HG02610 (cell line): ENCODE results near the gene GRM5.
"Not testable (repeated sequence)": the region's sequence is repeated elsewhere in the genome, so short reads cannot be mapped to it uniquely, and the experiment has no call there.

Experiments
- ATAC-seq: cut with Tn5 transposase; IDR thresholded peaks from one replicate; pipeline ENCODE4 v1.9.1; 2021; ENCODE audit warnings: mild to moderate bottlenecking, moderate library complexity; ENCODE audit not compliant: unreplicated experiment

GRM5 gene

DNA sequence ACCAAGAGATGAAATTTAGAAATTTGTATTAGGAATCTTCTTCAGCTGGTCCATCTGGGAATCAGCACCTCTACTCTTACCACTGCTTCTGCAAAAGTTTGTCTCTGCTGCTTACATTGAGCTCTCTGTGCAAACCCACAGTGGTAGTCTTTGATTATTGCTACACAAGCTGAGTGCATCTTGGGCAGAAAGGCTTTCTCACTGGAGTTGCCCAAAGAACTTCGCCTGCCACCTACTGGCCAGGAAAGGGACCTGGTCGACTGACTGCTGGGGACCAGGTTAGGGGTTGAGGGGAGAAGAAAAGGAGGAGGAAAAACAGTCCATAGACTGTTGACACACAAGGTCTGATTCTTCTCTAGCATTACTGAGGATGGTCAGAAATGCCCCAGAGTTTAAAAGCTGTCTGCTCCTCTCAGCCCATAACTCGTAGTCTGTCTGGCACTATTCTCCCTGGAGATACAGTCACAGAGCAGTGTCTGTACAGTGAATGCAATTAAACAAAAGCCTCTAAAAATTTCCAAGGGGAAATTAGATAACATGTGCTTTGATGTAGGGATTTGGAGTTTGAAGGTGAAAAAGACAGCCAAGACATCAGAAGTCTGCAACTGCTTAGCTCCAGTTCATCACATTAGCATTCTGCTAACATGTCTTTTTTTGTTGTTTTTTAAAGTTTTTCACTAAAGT lies 513.3 kb downstream of the GRM5 start:
- peak; percentile 93 for ATAC-seq

DNA sequence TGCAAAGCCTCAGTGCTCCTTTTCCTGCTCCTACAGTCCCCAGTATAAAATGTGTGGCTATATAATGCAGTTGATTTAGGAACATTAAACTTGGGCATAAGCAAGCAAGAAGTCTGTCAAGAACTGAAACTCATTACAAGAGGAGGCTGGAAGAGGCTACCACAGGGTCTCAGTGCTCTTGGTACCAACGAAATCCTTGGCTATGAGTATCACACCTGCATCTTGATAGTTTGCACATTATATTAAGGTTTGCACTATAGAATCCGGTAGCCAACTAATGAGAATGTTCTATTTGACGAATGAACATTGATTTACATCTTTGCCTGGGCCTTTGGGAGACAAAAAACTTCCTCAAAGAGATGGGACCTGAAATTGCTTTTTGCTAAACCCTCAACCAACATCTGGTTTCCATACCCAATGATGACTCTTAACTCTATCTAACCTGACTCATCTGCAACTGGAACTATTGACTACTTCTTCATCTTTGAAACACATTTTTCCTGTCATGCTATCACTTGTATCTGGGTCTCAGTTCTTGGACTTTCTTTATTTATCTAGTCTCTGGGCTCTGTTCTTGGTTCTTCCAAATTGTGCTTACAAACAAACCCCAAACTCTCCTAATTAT lies 521.0 kb downstream of the GRM5 start:
- peak; percentile 18 for ATAC-seq

DNA sequence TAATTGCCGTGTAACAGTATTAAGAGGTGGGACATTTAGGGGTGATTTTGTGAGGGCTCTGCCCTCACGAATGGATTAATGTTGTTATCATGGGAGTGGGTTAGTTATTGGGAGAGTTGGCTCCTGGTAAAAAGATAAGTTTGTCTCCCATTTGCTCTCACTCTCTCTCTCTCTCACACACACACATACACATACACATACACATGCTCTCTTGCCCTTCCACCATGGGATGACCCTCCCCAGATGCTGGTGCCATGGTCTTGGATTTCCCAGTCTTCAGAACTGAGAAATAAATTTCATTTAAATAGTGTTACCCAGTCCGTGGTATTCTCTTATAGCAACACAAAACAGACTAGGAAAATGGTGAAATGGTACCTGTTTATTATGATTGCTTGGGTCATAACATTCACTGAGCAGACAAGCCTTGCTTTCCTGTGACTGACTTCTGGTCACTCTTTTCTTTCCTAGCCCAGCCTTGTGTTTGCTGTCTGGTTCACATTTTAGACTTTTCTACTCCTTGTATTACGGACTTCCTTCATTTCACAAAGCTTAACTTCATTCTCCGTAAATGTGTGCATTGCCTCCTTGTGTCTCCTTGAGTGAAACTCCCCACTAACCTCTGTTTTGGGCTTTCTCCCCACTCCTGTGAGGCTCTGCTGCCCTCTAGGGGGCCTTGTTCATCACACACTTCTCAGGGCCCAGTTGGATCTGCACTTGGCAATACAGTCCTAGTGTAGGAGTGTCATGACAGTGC lies 521.7 kb downstream of the GRM5 start:
- ATAC-seq = peak; percentile 99

DNA sequence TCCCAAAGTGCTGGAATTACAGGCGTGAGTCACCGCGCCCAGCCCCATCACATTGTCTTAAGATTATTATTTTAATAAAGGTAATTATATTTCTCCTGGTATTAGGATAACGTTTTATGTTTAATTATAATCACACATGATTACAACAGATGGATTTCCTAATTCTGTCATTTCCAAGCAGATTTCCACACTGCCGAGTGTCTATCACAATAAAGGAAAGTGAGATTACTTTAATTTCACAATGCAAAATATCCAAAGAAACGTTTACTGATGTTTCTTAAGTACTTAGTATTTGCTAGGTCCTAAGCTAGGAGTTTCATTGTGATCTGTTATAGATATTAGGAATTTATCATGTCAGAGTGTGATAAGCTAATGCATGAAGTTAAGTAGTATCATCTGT lies 524.8 kb downstream of the GRM5 start:
- ATAC-seq = no peak

DNA sequence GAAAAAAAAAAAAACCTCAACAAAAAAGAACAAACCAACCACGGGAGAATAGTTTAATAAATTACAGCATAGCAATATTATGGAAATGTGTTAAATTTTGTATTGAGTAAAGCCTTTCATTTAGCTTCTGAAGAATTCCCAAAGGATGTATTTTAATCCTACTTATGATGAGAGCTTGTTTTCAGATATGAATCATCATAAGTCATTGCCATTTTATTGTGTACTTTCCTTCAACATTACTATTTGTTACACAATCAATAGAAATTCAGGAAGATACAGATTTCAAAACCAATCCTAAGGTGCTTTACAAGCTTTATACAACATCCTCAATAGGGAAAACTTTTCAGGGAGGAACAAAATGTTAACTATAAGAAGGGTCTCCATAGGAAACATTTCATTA lies 527.7 kb downstream of the GRM5 start:
- ATAC-seq = no peak

DNA sequence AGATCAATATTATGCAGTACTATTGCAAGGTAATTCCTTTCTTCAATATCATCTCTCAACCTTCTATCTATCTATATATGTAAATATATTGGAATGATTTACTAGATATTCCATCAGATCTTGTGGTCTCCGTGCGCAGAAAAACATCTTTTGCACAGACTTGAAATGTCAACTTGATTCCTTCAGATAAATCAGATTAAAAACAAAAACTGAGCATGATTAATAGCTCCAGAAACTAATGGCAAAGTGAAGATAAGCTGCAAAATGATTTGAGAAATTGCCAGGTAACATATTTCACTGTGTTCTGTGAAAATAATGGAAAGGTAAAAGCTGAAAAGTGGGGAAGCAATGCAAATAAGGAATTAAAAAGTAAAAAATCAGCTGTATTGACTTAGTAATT lies 528.2 kb downstream of the GRM5 start:
- ATAC-seq = no peak

DNA sequence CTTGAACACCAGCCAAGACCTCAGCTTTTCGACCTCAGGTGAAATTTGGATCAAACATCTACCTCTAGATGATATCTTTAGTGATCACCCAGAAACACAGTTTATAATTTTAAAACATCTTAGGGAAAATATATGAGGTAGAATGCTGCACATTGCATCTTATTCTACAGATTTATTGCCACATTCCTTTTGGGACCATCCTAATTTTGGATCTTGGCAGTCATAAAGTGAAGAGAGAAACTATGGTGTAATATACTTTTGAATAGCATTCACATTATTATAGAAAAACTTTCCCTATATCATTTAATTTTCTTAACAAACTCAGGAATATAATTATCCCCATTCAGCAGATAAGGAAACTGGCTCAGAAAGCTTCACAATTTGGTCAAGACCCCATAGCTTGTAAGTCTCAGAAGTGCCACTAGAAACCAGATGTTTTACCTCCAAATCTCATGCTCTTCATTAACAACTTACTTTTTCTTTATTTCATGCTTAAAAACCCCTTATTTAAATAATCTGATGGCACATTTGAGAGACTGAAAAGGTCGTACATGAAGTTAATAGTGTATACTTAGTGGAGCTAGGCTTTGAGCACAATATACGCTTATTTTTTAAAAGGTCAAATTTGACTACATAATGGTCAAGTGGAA lies 529.0 kb downstream of the GRM5 start:
- ATAC-seq = no peak

DNA sequence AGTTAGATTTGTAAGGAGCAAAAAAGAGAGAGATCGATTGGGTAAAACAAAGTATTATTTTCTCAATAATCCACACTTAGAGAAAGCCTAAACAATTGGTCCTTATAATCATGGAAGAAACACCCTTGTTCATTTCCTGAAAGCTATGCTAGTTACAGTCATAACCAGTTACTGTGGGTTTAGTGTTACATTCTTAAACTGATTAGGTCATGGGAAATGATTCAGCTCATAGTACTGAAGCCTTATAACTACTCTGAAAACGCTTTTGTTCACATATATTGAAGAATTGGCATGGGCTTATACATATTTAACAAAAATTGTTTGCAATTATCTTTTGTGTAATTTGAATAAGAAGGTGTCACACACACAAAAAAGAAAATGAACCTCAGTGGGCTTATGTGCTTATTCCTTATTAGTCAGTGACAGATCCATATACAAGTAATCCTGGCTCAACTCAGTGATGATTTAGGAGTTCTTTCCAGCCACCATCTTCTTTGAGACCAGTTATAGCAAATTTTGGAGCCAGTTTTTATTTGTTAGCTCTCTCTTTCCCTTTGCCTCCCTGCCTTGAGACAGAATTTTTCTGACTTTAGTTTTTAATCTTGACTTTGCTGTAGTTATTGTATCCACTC lies 529.8 kb downstream of the GRM5 start:
- ATAC-seq = peak; percentile 100

DNA sequence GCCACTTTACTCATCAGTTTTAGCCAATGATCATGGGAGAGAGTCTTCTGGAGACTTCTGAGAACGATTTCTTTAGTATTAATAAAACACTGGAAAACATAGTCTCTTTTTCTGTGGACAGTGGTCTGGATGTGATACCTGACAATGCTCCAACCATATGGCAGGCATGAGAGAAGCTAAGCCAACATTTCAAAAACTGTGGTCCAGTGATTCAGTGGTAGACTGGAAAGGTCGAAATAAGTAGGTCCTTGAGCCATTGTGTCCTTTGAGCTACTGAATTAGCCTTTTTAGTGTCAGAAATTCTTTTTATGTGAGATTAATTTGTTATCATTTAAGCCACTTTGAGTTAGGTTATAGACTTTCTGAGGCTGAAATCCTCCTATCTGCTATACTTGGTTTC lies 530.5 kb downstream of the GRM5 start:
- no peak for ATAC-seq

DNA sequence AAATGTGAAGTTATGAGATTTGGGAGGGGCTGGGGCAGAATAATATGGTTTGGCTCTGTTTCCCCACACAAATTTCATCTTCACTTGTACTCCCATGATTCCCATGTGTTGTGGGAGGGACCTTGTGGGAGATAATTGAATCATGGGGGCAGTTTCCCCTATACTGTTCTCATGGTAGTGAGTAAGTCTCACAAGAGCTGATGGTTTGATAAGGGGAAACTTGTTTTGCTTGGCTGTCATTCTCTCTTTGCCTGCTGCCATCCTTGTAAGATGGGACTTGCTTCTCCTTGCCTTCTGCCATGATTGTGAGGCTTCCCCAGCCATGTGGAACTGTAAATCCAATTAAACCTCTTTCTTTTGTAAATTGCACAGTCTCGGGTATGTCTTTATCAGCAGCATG lies 531.1 kb downstream of the GRM5 start:
- ATAC-seq = not testable (repeated sequence)

DNA sequence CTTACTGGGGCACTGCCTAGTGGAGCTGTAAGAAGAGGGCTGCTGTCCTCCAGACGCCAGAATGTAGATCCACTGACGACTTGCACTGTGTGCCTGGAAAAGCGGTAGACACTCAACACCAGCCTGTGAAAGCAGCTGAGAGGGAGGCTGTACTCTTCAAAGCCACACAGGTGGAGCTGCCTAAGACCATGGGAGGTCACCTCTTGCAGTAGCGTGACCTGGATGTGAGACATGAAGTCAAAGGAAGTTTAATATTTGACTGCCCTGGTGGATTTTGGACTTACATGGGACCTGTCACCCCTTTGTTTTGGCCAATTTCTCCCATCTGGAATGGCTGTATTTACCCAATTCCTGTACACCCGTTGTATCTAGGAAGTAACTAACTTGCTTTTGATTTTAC lies 531.6 kb downstream of the GRM5 start:
- ATAC-seq = no peak

DNA sequence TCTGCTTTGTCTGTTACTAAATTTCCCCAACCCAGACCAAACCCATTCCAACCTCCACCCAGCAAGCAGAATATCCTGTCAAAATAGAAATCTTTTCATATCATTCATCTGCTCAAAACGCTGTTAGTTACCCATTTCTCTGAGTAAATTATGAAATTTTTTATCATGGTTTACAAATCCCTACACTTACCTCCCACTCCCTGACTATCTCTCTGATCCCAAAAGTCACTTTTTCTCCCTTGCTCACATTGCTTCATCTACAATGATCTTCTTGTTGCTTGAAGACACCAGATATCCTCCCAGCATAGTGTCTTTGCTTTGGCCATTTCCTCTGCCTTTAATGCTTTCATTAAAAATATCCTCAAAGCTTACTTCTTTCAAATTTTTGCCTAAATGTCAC lies 532.8 kb downstream of the GRM5 start:
- no peak for ATAC-seq

DNA sequence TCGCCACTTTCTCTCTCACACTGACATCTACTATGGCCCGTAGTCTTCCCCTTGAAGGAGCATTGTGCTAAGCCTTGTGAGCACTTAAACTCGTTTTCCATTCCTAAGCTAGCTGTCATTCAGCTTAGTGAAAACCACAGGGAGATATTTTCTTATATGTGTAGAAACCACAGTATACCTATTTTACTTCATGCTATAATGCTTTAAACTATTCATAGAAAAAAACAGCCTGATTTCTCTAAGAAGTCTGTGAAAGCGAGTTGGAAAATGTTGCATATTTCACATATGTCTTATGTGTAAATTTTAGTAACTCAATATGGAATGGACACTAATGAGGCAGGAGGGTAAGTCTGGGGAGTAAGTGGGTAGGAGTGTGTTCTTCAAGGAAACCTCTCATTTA lies 534.0 kb downstream of the GRM5 start:
- no peak for ATAC-seq

DNA sequence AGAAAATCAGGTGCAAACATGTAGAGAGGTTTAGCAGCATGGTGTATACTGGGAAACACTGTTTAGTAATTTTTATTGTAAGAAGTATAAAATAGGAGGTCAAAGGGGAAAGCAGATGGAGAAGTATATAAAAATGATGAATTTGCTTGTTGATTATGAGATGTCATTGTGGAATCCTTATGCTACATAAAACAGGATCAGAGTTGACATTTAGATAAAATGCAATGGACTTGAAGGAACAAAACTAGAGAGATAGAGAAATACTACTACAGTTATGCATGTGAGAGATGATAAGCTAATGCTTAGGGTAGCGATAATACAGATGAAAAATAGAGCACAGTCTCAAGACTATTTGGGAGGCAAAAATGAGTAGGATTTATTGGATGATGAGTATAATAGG lies 536.4 kb downstream of the GRM5 start:
- no peak for ATAC-seq

DNA sequence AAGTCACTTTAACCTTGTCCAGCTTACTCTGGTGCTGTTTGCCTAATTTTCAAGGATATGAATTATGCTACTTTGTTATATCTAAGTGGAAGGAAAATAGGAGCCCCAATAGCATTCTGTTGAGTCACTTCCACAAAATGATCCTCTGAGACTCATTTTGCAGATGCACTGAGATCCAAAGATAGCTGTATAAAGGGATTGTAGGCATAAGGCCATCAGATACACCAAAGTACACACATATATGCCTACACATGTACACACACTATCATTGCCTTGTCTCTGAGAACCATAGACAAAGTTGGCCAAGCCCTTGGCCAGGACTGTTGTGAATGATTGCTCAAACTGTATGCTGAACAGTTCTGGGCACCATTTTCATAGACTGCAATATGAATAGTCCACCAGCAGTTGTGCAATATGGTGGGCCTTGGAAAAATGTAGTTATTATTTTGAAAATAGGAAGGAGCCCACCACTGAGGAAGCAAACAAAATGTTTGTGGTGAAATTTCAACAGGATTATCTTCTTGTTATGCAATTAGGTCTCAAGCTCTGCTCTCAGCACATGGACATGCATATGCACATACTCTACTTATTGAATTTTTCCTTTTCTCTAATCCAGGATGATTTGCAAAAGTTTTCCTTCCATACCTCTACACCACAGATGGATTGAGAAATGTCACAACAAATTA lies 542.3 kb downstream of the GRM5 start:
- ATAC-seq = no peak

DNA sequence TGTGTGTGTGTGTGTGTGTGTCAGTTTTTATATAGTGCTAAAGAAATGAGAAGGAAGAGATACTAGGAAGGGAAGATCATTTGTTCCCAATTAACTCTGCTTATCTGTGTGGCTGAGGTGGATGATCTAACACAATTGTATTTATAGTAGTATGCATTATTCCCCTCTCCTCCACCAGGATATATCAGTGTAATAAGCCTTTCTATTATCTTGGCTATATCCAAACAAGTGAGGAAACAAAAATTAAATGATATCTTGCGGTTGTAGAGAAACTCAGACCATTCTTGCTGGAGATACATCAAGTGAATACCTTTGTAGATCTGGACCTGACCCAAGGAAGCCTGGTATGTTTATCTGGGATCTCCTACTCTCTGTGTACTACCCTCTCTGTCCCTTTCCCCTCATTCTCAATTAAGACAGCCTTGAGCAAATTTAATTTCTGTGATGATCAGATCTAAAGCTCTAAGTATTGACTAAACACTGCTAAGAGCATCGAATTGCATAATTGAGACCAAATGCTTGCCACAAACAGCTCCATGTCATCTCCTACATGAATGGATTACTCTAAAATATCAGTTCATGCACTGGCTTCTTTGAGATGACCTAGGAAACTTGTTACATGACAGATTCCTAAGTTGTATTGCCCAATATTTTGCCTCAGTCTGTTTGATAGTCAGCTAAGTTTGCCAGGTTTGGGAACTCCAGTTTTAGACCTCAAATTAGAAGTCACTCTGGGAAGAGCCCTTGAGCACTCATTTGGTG lies 543.0 kb downstream of the GRM5 start:
- ATAC-seq = no peak

DNA sequence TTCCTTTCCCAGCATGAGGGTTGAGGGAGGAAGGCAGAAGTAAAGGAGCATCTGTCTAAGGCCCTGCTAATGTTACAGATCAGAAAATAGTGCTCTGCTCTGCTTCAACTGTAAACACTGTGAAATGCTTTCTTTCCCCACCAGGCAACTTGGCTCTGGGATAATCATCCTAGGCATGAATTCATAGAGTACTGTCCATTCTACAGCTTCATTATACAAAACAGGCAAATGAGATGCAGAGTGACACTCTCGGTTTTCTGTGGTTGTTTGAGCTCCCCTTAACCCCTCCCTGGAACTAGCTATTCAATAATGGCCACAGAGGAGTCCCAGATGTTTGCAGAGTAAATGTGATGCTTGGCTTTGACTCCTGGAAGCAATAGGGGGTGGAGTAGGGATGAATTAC lies 544.0 kb downstream of the GRM5 start:
- no peak for ATAC-seq

DNA sequence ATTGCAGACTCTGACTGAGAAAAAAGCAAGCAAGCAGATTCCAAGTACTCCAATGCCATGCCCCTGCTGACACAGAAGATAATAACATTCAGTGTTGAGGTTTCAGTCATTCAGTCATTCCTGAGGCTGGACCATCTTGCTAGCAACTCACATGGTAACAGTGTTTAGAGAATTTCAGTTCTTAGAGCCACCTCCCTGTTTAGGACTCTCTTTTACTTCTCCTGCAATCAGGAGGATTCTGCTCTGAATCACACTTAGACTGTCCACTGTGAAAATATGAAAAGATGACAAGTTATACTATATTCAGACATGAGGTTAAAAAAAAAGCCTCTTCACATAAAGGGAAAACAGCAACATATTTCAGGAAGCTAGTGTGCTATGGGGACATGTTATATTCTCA lies 544.4 kb downstream of the GRM5 start:
- ATAC-seq = no peak

DNA sequence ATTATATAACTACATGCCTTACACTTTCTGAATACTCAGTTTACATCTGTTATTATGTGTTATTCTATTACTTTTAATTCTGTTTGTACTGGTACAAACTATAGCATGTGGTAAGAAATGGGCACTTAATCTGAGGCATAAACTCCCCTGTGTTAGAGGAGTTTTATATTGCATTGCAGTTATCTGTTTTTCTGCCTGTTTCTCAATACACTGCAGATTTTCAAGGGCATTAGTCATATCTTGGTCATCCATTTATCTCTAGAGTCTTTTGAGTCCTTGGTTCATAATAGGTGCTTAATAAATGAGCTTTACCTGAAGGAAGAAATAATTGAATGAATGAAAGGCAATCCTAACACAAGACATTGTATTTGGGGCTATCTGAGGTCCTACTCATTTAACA lies 545.4 kb downstream of the GRM5 start:
- ATAC-seq = no peak

DNA sequence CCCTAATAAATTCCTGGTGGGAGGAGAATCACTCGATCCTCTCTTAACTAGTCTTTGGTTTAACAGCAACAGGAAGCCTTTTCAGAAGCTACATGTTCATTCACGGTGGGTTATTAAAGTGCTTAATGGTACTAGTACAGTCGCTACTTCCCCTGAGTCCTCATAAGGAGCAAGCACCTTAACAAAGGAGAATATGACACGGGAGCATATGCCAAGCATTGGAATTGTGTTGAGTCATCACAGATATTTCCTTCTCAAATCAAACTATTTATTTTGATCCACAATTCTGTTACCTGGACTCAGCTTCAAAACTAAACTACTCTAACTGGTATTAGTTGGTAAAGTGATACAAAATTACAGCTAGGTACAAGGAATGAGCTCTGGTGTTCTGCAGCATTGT lies 550.8 kb downstream of the GRM5 start:
- no peak for ATAC-seq
